Measurements from ENCODE around the gene CNOT6.

The CNOT6 gene

DNA sequence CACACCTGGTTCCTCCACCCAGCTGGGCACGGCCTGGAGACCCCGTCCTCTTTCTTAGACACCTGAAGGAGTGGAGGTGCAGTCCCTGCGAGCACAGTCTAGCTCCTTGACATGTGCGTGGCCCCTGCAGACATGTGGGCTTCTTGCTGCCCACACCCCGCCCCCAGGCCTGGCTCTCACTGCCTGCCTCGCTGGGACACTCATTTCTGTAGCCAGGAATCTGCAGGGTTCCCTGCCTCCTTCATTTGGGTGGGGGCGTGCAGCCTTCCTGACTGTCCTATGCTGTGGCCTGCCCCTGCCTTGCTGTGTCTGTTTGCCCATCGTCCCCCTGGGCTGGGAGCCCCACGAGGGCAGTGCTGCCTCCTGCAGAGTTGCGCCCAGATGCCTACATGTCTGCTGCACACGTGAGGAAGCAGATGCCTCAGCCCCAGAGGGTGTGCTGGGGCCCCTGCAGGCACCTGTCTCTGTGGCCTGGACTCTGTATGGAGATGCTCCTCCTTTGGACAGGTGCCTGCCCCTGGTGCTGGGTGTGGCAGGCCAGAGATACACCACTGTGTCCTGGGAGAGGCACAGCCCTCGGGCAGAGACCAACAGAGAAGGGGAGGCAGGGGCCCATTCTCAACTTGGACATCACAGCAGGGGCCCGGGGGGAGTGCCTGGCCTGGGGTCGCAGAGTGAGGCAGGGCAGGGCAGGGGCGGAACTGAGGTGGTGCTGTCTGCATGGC is 132.6 kb downstream of the CNOT6 start:
- H3K27ac ChIP-seq = no peak overlapping the region
- TF ChIP-seq, protein P1, sequence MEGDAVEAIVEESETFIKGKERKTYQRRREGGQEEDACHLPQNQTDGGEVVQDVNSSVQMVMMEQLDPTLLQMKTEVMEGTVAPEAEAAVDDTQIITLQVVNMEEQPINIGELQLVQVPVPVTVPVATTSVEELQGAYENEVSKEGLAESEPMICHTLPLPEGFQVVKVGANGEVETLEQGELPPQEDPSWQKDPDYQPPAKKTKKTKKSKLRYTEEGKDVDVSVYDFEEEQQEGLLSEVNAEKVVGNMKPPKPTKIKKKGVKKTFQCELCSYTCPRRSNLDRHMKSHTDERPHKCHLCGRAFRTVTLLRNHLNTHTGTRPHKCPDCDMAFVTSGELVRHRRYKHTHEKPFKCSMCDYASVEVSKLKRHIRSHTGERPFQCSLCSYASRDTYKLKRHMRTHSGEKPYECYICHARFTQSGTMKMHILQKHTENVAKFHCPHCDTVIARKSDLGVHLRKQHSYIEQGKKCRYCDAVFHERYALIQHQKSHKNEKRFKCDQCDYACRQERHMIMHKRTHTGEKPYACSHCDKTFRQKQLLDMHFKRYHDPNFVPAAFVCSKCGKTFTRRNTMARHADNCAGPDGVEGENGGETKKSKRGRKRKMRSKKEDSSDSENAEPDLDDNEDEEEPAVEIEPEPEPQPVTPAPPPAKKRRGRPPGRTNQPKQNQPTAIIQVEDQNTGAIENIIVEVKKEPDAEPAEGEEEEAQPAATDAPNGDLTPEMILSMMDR (IDR thresholded peaks at IDR 0.05) = no peak
- no peak for TF ChIP-seq ZFX (IDR thresholded peaks at IDR 0.05; ENCODE audit: borderline replicate concordance)

DNA sequence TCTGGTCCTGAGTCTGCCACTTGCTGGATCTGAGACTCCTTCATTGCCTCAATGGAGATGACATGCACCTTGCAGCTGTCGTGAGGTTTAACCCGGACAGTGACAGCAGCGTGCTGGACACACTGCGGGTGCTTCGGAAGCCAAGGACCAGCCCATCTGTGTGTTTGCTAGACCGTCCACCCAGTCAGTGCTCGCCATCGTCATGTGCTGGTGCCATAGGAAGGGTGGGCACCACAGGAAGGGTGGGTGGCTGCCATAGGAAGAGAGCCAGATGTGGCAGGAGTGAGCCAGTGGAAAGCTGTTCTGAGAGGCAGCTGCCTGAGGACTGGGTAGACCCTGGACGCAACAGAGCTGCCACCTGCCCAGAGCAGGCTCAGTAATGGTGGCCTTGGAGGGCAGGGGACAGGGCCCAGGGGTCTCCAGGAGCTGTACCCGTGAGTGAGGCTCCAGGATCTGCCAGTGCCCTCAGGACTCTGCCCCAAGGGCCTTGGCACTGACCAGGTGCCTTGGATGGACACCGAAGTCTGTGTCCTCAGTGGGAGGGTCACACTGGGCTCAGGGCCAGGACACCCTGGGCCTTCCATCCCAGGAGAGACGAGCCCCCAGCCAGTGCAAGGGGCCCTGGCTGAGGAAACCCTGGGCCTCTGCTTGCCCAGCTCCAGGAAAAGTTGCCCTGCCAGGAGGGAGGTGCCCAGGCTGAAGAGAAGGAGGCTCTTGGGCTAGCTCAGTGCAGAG is 133.4 kb downstream of the CNOT6 start:
- TF ChIP-seq, protein P1 (IDR thresholded peaks at IDR 0.05) = no peak
- TF ChIP-seq ZFX (IDR thresholded peaks at IDR 0.05; ENCODE audit: borderline replicate concordance) = no peak
- H3K27ac ChIP-seq = no peak overlapping the region
